Activated effector memory CD4-positive, alpha-beta T cell treated with Interleukin-2 at 50 U/mL for 16 hours (primary cell): Measurements from ENCODE around the gene NEDD4L.

Experiments
- DNase-seq: peaks from one replicate; pipeline ENCODE4 v3.0.0-alpha.2; 2020

Gene NEDD4L

GRCh38 chr18:58218117-58218516, 174.1 kb downstream of the NEDD4L start:
- DNase-seq: no peak

DNA sequence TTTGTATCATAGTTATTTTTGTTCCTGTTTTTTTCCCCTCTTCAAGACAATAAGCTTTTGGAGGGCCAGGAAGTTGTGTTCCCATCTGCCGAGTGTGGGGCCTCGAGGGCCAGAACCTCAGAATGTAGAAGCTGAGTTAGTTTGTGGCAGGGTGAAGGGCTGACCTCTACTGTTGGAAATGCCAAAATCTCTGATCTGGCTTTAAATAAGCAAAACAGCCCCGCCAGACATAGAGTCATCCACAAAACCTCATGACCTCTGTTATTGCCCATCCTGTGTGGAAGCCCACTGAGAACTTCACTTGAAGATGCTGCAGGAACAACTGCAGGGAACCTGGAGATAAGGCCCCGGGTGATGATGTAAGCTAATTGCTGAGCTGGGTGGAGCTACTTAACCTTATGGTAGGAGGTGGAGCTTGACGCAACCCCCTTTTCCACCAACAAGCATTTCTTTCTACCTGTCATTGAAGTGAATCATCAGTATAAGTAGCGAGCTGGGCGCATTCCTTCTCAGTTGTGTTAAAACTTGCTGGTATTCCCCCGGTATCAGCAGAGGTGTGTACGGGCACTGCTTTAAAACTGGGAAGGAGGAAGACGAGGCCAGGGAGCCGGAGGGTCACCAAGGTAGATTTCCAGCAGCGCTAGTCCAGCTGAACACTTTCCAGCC, 177.2 kb downstream of the NEDD4L start:
- no peak for DNase-seq

GRCh38 chr18:58222432-58223125, 178.6 kb downstream of the NEDD4L start:
- DNase-seq: no peak

DNA sequence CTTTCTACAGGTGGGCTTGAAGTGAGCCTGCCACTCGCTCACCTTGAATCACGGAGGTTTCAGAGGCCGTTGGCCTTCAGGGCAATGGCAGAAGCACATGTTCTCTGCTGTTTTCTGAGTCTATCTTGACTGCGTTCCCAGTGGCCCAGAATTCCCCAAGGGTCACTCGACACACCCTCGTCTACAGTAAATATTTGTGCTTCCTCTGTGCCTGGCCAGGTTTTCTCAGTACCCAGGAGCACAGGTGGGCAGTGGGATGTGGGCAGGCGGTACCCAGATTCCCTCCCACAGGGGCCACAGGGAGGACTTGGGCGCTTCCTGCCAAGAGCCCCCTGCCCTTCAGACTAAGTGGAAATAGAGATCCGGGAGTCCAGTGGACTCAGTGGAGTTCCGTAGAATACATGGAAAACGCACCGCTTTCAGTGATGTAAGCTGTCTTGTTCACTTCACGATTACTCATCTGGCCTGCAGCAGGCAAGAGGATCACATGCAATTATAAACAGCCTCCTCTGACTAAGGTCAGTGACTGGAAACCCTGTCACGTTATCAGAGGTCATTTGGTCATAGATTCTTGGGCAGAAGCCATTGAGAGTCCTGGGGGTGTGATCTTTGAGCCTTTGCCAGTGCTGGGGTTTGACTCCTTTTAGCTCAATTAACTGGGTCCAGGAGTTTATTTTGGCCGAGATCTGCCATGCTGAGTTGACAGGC, 179.8 kb downstream of the NEDD4L start:
- DNase-seq: no peak

DNA sequence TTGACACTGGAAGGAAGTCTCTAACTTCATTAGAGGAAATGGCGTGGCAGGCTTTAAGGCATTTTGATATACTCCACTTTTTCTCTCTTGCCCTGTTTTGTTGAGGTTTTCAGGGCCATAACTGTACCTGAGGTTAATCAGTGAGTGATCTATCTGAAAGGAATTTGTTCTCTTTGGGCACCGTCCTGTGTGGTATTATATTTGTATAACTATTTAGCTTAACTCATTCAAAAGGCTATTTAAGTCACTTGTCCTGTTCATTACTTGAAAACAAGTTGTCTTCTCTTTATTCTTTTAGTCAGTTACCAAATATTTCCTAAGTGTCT, 180.4 kb downstream of the NEDD4L start:
- no peak for DNase-seq

- DNase-seq: no peak
Measured at GRCh38 chr18:58225101-58225500, 181.1 kb downstream of the NEDD4L start.

- no peak for DNase-seq
Measured at GRCh38 chr18:58226429-58226828, 182.4 kb downstream of the NEDD4L start.

DNA sequence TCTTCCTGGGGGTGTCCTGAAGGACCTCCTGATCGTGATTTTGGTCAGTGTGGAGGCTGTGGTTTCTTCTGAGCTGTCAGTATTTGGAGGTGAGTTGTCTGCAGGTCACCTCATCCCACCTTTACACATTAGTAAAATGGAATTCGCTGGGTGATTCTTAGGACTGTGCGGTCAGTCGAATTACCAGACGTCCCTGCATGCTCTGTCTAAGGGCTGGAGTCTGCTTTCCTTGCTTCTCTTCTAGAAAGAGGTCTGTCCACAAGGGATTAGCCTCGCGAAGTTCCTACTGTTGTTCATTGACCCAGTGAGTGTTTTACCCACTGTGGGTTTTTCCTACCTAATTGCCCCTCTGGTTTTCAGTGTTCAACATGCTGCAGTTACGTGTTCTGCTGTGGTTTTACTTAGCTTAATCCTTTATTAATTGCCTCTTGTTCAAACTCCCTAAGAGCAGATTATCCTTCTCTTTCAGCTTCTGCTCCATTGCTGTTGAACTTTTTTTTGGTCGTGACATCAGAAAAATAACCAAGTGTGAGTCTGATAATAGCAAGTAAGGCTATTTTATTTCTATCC, 183.4 kb downstream of the NEDD4L start:
- no peak for DNase-seq

DNA sequence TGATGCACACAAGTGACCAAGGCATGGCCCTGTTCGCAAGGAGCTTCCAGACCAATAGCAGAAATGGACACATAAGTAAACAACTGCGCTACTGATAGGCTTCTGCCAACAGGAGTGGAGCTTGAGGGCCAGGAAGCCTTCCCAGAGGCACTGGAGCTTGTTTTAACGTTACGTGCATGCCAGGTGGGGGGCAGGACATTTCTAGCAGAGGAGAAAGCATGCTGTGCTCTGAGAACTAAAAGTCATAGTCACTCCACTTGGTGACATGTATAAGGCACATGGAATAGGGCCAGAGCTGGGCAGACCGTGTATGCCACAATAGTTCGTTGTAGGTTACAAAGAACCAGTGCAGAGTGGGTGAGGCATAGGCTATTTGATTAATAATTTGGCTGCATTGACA, 184.2 kb downstream of the NEDD4L start:
- DNase-seq: no peak

GRCh38 chr18:58228762-58229161, 184.7 kb downstream of the NEDD4L start:
- DNase-seq: no peak

DNA sequence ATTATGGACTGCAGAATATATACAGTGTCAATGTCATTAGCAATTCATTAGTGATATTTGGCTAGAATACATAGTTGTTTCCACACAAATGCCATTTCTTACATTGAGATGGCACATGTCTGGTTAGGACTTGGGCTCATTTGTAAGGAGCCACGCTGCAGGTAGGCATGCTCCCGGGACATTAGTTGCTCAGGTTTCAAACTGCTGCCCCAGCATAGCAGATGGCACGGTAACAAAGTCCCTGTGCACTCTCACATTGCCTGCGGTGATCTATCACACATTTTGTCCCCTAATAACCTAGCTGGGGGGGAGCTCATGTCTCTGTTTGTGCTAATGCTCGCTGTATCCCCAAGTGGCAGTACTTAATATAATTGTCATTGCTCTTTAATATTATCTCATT, 185.1 kb downstream of the NEDD4L start:
- DNase-seq: no peak

DNA sequence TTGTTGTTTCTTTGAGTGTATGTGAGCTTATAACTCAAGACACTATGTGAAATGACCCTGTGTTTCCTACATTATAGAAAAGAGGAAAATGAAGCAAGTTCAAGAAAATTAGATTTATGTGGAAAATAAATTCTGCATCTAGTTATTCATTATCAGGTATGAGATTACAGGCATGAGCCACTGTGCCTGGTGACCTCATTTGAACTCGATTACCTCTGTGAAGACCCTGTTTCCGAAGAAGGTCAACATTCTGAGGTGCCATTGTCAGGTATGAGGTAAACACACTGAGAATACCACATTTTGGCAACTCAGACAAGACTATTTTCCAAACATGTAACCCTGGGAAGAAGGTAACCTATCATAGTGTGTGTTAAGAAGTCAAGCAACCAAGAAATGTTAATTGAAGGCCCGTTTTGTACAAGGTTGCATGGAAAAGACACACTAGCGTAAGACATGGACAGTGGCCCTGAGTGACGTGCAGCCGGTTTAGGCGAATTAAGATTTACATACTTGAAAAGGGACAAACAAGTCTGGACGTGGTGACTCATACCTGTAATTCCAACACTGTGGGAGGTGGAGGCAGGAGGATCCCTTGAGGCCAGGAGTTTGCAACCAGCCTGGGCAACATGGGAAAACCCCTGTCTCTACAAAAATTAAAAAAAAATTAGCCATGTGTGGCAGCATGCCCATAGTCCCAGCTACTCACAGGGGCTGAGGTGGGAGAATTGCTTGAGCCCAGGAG, 186.6 kb downstream of the NEDD4L start:
- DNase-seq: no peak

DNA sequence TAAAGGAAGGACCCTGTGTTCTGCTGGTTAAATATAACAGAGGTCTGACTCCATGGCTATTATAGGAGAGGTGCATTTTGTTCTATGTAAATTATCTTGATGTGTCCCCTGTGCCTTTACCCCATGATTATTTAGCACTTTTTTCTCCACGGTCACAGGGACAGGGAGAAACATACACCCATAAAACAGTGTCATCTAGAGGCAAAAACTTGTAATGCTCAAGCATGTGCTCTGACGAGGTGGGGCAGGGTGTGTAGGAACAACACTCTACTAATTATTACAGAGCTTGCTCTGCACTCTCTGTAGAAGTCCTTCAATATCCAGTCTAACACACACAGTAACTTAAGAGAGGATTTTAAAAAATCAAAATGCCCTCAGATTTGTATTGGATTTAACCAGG, 187.9 kb downstream of the NEDD4L start:
- no peak for DNase-seq

GRCh38 chr18:58232668-58233067, 188.6 kb downstream of the NEDD4L start:
- DNase-seq: no peak

DNA sequence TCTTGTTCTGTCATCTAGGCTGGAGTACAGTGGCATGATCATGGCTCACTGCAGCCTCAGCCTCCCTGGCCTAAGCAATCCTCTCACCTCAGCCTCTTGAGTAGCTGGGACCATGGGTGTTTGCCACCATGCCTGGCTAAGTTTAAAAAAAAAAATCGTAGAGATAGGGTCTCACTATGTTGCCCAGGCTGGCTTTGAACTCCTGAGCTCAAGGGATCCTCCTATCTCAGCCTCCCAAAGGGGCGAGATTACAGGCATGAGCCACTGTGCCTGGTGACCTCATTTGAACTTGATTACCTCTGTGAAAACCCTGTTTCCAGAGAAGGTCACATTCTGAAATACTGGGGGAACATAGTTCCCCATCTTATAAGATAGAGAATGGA, 190.3 kb downstream of the NEDD4L start:
- no peak for DNase-seq

- DNase-seq: no peak
Measured at GRCh38 chr18:58235001-58235436, 191.0 kb downstream of the NEDD4L start.

DNA sequence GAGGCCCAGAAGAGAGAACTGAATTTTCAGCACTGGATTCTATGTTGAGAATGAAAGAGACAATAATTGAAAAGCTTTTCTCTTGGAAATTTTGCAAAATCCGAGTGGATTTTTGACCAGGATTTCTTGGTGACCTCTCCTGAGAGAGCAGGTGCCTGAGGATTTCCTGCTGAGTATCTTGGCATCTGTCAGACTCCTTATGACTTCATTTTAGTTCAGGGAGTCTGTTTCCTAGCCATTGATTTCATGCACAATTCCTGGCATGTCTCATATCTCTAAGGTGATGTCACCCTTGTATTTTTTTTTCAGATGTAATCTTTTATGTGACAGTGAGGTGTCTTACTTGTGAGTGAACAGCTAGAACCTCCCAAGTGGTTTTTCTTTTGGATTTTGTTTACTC, 195.9 kb downstream of the NEDD4L start:
- DNase-seq: no peak

DNA sequence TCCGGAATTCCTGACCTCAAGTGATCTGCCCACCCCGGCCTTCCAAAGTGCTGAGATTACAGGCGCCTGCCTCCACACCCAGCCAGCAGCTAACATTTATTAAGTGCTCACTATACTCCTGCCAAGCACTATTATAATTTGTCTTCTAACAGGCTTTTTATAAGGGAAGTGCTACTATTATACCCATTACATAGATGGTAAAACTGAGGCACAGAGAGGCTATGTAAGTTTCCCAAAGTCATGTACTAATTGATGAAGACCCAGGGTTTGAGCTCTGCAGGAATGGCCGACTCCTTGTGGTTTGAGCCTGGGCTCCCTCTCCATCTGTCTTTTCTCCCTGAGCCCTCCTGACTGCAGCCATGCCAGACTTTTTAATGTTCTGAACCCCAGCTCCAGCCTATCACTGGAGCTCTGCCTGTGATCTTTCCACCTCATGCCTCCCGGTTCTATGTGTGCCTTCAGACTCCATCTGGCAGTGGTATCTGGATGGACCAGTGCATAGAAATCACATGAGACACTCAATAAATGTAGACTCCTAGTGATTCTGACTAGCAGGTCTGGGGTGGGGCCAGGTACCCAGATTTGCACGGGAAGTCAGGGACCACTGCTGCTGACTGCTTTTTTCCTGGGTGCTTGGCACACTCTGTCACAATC, 197.1 kb downstream of the NEDD4L start:
- no peak for DNase-seq

DNA sequence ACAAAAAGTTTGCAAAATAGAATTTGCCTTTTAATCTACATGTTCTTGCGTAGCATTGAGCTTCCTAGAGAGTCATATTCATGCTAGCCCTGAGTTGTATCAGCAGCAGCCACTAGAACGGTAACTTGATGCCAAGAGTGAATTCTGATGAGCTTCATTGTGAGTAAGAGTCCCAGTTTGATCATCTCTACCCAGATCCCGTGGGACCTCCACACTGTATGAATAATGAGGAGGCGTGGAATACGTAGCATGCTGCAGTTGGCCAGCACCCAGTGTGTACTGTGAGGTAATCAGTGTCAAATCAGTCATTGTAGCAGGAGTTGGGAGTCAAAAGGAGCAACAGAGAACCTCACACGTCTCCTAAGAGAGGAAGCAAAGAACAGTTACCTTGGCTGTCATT, 197.9 kb downstream of the NEDD4L start:
- DNase-seq: no peak

GRCh38 chr18:58242435-58242834, 198.4 kb downstream of the NEDD4L start:
- no peak for DNase-seq

DNA sequence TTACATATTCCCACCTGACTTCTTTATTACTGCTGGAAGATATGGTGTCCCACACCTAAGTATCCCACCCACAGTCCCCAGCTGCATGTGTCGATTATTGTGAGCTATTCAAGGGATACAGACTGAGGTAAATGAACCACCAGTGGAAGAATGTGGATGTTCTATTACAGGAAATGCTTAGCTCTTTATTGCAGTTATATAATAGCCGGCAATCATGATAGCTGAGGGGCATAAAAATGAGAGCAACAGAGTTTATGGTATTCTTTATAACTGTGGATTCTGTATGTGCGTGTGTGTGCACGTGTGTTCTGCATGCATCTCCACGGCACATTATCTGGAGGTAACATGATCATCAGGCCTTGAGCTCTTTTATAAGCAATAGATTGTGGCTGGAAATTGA, 198.9 kb downstream of the NEDD4L start:
- no peak for DNase-seq

GRCh38 chr18:58243401-58243800, 199.4 kb downstream of the NEDD4L start:
- no peak for DNase-seq

GRCh38 chr18:58247363-58247834, 203.4 kb downstream of the NEDD4L start:
- no peak for DNase-seq
